ENCODE results near the gene TNPO1. TPM values are rescaled to one million over a fixed set of nuclear protein-coding genes. Genes with fewer than 3 reads are reported as not detected.

Gene TNPO1
- total and polyA plus RNA-seq, 2 of the 8 experiments (the other 6 are each of a cell fraction or from before 2014, with no cell fraction given), result 38.5 to 211 TPM

GRCh38 chr5:72770266-72770665, 46.2 kb upstream of the TNPO1 start:
- no peaks in the 10 kb centered on the region for H3K4me1 ChIP-seq (replicated peaks in 1 of 4; ENCODE audit: control insufficient read depth in 3 of 4, insufficient read depth in 4 of 4, low read length in 3 of 4)
- no peaks in the 10 kb centered on the region for H3K27me3 ChIP-seq (replicated peaks in 1 of 4; ENCODE audit: control insufficient read depth in 3 of 4, extremely low read depth in 1 of 4, insufficient read depth in 3 of 4, low read length in 3 of 4)
- no peak overlapping the region for H3K14ac ChIP-seq (ENCODE audit: insufficient read length)
- no peak overlapping the region for H2AFZ ChIP-seq (ENCODE audit: low read length)
- H3K18ac ChIP-seq (ENCODE audit: extremely low read depth, low read length), result no peak overlapping the region
- H4K5ac ChIP-seq (ENCODE audit: insufficient read length, low read depth, low read length), result no peak overlapping the region
- no peak for FAIRE-seq
- H2BK5ac ChIP-seq (ENCODE audit: low read depth, low read length), result no peak overlapping the region
- DNase-seq (ENCODE audit: low read depth in 1 of 2, low spot score in 2 of 2), result no peak
- no peaks in the 10 kb centered on the region for H3K79me2 ChIP-seq (ENCODE audit: control insufficient read depth in 1 of 2, insufficient read depth in 2 of 2, low read length in 2 of 2)
- H3K9me3 ChIP-seq (ENCODE audit: insufficient read depth in 2 of 2, low read depth in 1 of 2, low read length in 1 of 2), result no peaks in the 10 kb centered on the region
- no peak overlapping the region for H3K4ac ChIP-seq (replicated peaks; ENCODE audit: insufficient read length, low read depth, low read length)
- H3K4me2 ChIP-seq (ENCODE audit: insufficient read depth in 1 of 2, low read depth in 2 of 2, low read length in 2 of 2), result no peak overlapping the region
- no peak overlapping the region for H2AK5ac ChIP-seq (ENCODE audit: low read depth, low read length)
- H2BK12ac ChIP-seq (ENCODE audit: low read depth, low read length), result no peak overlapping the region
- 89% methylated on average over 4 of the region's 4 CpGs; no CpG with 5 or more reads in 1 of the 2 experiments for whole genome bisulfite sequencing, 2 experiments (ENCODE audit: extremely low coverage in 1 of 2, insufficient coverage in 1 of 2, insufficient read length in 1 of 2, insufficient replicate concordance in 2 of 2, low coverage in 1 of 2, low lambda C conversion rate in 2 of 2, missing lambda C conversion rate in 1 of 2)
- no peak overlapping the region for H2BK15ac ChIP-seq (ENCODE audit: low read length)
- H2BK20ac ChIP-seq (ENCODE audit: low read length), result no peak overlapping the region
- no peaks in the 10 kb centered on the region for H3K36me3 ChIP-seq (ENCODE audit: control insufficient read depth in 2 of 4, insufficient read depth in 4 of 4, low read length in 3 of 4)
- CTCF ChIA-PET (ENCODE audit: partially characterized antibody), result interaction anchor here (0.7 to 1.6 kb wide), 2 partner anchors 12 to 48 kb away, joined by 3 to 5 read pairs; no protein-coding TSS in a partner anchor
- POLR2A ChIA-PET (ENCODE audit: partially characterized antibody), result interaction anchor here (0.7 kb wide), 1 partner anchor 82 kb away, joined by 3 read pairs; no protein-coding TSS in a partner anchor
- no peaks in the 10 kb centered on the region for H4K20me1 ChIP-seq (replicated peaks in 1 of 2; ENCODE audit: control insufficient read depth in 1 of 2, insufficient read depth in 2 of 2, low read length in 2 of 2)
- H3K9ac ChIP-seq (replicated peaks in 1 of 4; ENCODE audit: extremely low read depth in 1 of 4, low read depth in 3 of 4, low read length in 3 of 4), result no peak overlapping the region
- no peak overlapping the region for H4K91ac ChIP-seq (replicated peaks; ENCODE audit: insufficient read length, low read length)
- H2BK120ac ChIP-seq (replicated peaks; ENCODE audit: low read depth, low read length), result no peak overlapping the region
- H3K79me1 ChIP-seq (ENCODE audit: low read depth, low read length), result no peaks in the 10 kb centered on the region
- no peak overlapping the region for H3K27ac ChIP-seq (ENCODE audit: low read depth, low read length)
- H4K8ac ChIP-seq (ENCODE audit: extremely low read depth, insufficient read depth, low read length), result no peak overlapping the region
- H3K23ac ChIP-seq (ENCODE audit: insufficient read length), result no peak overlapping the region
- no peak overlapping the region for H3K4me3 ChIP-seq (ENCODE audit: extremely low read depth in 1 of 4, insufficient read depth in 2 of 4, low read depth in 3 of 4, low read length in 4 of 4)
- H3K56ac ChIP-seq (replicated peaks; ENCODE audit: insufficient read length, low read depth, low read length), result no peak overlapping the region
- H3K23me2 ChIP-seq (ENCODE audit: low read depth, low read length), result no peaks in the 10 kb centered on the region
- TF ChIP-seq RAD21 (IDR thresholded peaks at IDR 0.05 in 1 of 2, conservative IDR thresholded peaks at IDR 0.05 in 1 of 2; ENCODE audit: low read depth in 2 of 2, low read length in 2 of 2) (no peak), TCF12 (IDR thresholded peaks at IDR 0.05; ENCODE audit: low read depth, low read length) (no peak), ATF3 (IDR thresholded peaks at IDR 0.05; ENCODE audit: insufficient read depth, low read depth, low read length) (no peak), CTCF (IDR thresholded peaks at IDR 0.05; ENCODE audit: control extremely low read depth in 1 of 3, insufficient read depth in 1 of 3, low read depth in 1 of 3, low read length in 3 of 3) (no peak), NRF1 (IDR thresholded peaks at IDR 0.05; ENCODE audit: low read depth, low read length) (no peak), NANOG (IDR thresholded peaks at IDR 0.05; ENCODE audit: insufficient read depth, low read depth, low read length, poor library complexity, severe bottlenecking) (no peak), SIRT6 (IDR thresholded peaks at IDR 0.05; ENCODE audit: low read length) (no peak), GABPA (IDR thresholded peaks at IDR 0.05; ENCODE audit: borderline replicate concordance, insufficient read depth, low read length) (no peak), TAF7 (optimal IDR thresholded peaks at IDR 0.05; ENCODE audit: borderline replicate concordance, low read depth, low read length) (no peak), CBX5 (IDR thresholded peaks at IDR 0.05; ENCODE audit: low read depth, low read length) (no peak), POLR2A (IDR thresholded peaks at IDR 0.05; ENCODE audit: control extremely low read depth in 1 of 2, low read depth in 2 of 2, low read length in 2 of 2) (no peak)

Data from H1 (cell line).